ENCODE measurements around the gene RABGGTB. TPM values are rescaled to one million over a fixed set of nuclear protein-coding genes. Genes with fewer than 3 reads are reported as not detected.
"Not testable (repeated sequence)": the region's sequence is repeated elsewhere in the genome, so short reads cannot be mapped to it uniquely, and the experiment has no call there.

Gene RABGGTB
- total and polyA plus RNA-seq, 5 donors: 50.0 to 67.2 (median 56.9) TPM

DNA sequence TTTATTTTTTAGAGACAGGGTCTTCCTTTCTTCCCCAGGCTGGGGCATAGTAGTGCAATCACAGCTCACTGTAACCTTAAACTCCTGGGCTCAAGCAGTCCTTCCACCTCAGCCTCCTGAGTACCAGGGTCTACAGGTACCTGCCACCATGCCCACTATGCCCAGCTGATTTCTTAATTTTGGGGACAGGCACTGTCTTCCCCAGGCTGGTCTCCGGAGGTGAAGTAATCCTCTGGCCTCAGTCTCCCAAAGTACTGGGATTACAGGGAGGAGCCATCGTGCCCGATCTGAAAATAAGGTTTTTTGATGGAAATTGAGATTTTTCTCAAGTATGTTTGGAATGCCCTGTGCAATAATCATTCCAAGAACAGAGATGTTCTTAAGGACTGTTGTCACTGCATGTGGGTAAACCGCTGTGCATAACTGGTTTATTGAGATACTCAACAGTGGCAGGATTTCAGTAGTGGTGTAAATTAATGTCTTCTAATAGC is 9.7 kb downstream of the RABGGTB start:
- 95% methylated on average over 4 of the region's 4 CpGs for WGBS
- Histone ChIP-seq H3K4me3 (ENCODE audit: low read length) (no peak overlapping the region), H3K9me3 (ENCODE audit: control insufficient read depth, low read length) (no peaks in the 10 kb centered on the region), H3K27ac (ENCODE audit: low read length) (no peak overlapping the region), H3K4me1 (ENCODE audit: control insufficient read depth, insufficient read depth, low read length) (no peaks in the 10 kb centered on the region), H3K27me3 (ENCODE audit: control insufficient read depth, insufficient read depth) (no peaks in the 10 kb centered on the region)
- DNase-seq (no peak), ATAC-seq (no peak)
- intact Hi-C loops (cut with DNase I): no loop called here

DNA sequence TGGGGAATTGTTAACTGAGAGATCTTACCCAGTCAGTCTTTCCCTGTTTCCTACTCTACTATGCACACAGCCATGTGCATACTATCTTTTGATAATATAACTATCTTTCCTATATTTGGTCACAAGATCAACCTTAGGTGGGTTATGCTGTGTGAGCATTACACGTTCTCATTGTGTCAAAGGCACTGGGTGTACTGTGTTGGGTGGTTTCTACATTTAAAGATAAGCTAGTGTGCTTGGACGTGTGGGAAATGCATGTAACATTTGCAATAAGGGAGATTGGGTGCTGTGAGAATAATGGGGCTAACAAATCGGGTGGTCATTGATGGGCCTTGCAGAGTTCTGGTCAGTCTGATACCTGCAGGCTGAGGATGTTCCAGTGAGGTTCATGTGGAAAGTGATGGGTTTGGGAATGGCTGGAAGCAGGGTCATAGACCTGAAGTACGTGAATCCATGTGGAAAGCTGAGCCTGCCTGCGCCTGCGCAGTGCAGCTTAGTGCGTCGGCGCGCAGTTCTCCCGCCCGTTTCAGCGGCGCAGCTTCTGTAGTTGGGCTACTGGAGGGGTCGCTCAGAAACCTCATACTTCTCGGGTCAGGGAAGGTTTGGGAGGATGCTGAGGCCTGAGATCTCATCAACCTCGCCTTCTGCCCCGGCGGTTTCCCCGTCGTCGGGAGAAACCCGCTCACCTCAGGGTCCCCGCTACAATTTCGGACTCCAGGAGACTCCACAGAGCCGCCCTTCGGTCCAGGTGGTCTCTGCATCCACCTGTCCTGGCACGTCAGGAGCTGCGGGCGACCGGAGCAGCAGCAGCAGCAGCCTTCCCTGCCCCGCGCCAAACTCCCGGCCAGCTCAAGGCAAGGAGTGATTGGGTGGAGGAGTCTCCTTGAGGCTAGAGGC is 10.6 kb downstream of the RABGGTB start, which contains the start of gene MSH4:
Gene MSH4, plus strand, starts transcription at position 507 of the 897 bp plus-strand sequence. Its CDS starts 104 bp downstream, at position 611.
- intact Hi-C loops (cut with DNase I): no loop called here
- ATAC-seq: peak; percentile 41 to 50
- 86% methylated on average over 34 of the region's 34 CpGs for WGBS
- no peaks in the 10 kb centered on the region for H3K27me3 ChIP-seq (ENCODE audit: control insufficient read depth, insufficient read depth)
- H3K4me1 ChIP-seq (ENCODE audit: control insufficient read depth, insufficient read depth, low read length): no peaks in the 10 kb centered on the region
- no peak within 1 kb of the TSS for H3K27ac ChIP-seq (ENCODE audit: low read length)
- H3K9me3 ChIP-seq (ENCODE audit: control insufficient read depth, low read length): no peaks in the 10 kb centered on the region
- peak in 2 of 3 donors; percentile 57 to 58 for DNase-seq
- H3K4me3 ChIP-seq (ENCODE audit: low read length): no peak within 1 kb of the TSS

DNA sequence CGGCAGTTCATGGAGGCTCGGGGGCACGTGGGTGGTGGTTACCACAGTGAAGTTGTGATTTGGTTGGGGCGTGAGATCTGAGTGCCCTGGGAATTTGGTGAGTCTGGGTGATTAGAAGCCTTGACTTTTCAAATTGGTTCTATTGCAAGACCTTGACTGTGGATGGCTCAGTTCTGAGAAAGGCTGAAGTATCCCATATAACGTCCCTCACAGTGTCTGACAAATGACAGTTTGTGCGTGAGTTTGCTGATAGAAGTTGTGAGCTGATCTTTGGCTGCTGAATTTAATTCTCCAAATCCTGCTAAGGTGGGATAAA is 11.2 kb downstream of the RABGGTB start:
- Histone ChIP-seq H3K4me3 (ENCODE audit: low read length) (no peak overlapping the region), H3K27me3 (ENCODE audit: control insufficient read depth, insufficient read depth) (no peaks in the 10 kb centered on the region), H3K27ac (ENCODE audit: low read length) (no peak overlapping the region), H3K9me3 (ENCODE audit: control insufficient read depth, low read length) (no peaks in the 10 kb centered on the region), H3K4me1 (ENCODE audit: control insufficient read depth, insufficient read depth, low read length) (no peaks in the 10 kb centered on the region)
- 87% methylated on average over 6 of the region's 6 CpGs for WGBS
- ATAC-seq (no peak), DNase-seq (no peak)
- intact Hi-C loops (cut with DNase I): no loop called here

DNA sequence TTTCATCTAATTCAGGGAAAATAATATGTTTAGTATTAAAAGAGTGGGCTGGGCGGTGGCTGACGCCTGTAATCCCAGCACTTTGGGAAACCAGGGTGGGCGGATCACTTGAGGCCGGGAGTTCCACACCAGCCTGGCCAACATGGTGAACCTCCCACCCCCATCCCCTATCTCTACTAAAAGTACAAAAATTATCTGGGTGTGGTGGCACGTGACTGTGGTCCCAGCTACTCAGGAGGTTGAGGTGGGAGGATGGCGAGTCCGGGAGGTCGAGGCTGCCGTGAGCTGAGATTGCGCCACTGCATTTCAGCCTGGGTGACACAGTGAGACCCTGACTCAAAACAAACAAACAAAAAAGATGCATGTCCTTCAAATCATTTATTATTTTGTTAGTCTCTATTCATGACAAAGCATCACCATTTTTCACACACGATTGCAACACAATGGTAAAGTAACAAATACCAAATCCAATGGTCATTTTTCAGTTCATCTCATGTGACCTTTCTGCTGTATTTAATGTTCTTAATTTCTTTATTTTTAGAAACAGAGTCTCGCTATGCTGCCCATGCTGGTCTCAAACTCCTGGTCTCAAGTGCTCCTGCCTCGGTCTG is 11.7 kb downstream of the RABGGTB start:
- H3K27me3 ChIP-seq (ENCODE audit: control insufficient read depth, insufficient read depth): no peaks in the 10 kb centered on the region
- DNase-seq: no peak
- H3K9me3 ChIP-seq (ENCODE audit: control insufficient read depth, low read length): no peaks in the 10 kb centered on the region
- no peak for ATAC-seq
- no peak overlapping the region for H3K4me3 ChIP-seq (ENCODE audit: low read length)
- 92% methylated on average over 13 of the region's 13 CpGs for WGBS
- no peaks in the 10 kb centered on the region for H3K4me1 ChIP-seq (ENCODE audit: control insufficient read depth, insufficient read depth, low read length)
- H3K27ac ChIP-seq (ENCODE audit: low read length): no peak overlapping the region
- intact Hi-C loops (cut with DNase I): no loop called here

DNA sequence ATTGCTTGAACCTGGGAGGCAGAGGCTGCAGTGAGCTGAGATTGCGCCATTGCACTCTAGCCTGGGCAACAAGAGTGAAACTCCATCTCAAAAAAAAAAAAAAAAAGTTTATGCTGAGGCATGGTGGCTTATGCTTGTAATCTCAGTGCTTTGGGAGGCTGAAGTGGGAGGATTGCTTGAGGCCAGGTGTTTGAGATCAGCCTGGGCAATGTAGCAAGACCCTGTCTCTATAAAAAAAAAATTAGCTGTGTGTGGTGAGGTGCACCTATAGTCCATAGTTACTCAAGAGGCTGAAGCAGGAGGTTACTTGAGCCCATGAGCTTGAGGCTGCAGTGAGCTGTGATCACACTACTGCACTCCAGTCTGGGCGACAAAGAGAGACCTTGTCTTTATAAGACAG is 15.4 kb downstream of the RABGGTB start:
- H3K27me3 ChIP-seq (ENCODE audit: control insufficient read depth, insufficient read depth); H3K4me1 ChIP-seq (ENCODE audit: control insufficient read depth, insufficient read depth, low read length); intact Hi-C loops (cut with DNase I); DNase-seq; H3K27ac ChIP-seq (ENCODE audit: low read length); ATAC-seq; H3K9me3 ChIP-seq (ENCODE audit: control insufficient read depth, low read length); H3K4me3 ChIP-seq (ENCODE audit: low read length): not testable (repeated sequence)
- WGBS: 92% methylated on average over 2 of the region's 2 CpGs

DNA sequence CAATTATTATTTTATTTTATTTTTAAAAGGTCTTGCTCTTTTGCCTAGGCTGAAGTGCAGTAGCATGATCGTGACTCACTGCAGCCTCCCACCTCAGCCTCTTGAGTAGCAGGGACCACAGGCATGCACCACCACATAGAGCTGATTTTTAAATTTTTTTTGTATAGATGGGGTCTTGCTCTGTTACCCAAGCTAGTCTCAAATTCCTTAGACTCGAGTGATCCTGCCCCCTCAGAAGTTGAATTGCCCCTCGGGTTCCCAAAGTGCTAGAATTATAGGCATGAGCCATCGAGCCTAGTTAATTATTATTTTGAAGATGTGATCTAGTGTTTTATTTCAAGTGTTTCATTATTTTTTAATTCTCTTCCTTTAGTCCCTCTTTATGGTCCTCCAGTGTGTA is 22.9 kb downstream of the RABGGTB start:
- Histone ChIP-seq H3K4me1 (ENCODE audit: control insufficient read depth, insufficient read depth, low read length) (no peaks in the 10 kb centered on the region), H3K27me3 (ENCODE audit: control insufficient read depth, insufficient read depth) (no peaks in the 10 kb centered on the region), H3K4me3 (ENCODE audit: low read length) (no peak overlapping the region), H3K27ac (ENCODE audit: low read length) (no peak overlapping the region), H3K9me3 (ENCODE audit: control insufficient read depth, low read length) (no peaks in the 10 kb centered on the region)
- ATAC-seq: no peak
- intact Hi-C loops (cut with DNase I): no loop called here
- 89% methylated on average over 4 of the region's 4 CpGs for WGBS
- no peak for DNase-seq

DNA sequence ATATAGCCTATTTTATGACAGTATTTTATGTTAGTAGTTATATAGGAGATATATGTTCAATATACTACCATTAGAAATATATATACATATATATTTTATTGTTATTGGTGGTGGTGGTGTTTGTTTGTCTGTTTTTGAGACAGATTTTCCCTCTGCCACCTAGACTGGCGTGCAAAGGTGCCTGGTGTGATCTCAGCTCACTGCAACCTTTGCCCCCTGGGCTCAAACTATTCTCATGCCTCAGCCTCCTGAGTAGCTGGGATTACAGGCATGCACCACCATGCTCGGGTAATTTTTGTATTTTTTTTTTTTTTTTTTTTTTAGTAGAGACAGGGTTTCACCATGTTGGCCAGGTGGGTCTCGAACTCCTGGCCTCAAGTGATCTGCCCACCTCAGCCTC is 24.1 kb downstream of the RABGGTB start:
- H3K4me1 ChIP-seq (ENCODE audit: control insufficient read depth, insufficient read depth, low read length); intact Hi-C loops (cut with DNase I); H3K4me3 ChIP-seq (ENCODE audit: low read length); H3K27ac ChIP-seq (ENCODE audit: low read length); DNase-seq; ATAC-seq; H3K27me3 ChIP-seq (ENCODE audit: control insufficient read depth, insufficient read depth); H3K9me3 ChIP-seq (ENCODE audit: control insufficient read depth, low read length): not testable (repeated sequence)
- 95% methylated on average over 3 of the region's 3 CpGs for WGBS

DNA sequence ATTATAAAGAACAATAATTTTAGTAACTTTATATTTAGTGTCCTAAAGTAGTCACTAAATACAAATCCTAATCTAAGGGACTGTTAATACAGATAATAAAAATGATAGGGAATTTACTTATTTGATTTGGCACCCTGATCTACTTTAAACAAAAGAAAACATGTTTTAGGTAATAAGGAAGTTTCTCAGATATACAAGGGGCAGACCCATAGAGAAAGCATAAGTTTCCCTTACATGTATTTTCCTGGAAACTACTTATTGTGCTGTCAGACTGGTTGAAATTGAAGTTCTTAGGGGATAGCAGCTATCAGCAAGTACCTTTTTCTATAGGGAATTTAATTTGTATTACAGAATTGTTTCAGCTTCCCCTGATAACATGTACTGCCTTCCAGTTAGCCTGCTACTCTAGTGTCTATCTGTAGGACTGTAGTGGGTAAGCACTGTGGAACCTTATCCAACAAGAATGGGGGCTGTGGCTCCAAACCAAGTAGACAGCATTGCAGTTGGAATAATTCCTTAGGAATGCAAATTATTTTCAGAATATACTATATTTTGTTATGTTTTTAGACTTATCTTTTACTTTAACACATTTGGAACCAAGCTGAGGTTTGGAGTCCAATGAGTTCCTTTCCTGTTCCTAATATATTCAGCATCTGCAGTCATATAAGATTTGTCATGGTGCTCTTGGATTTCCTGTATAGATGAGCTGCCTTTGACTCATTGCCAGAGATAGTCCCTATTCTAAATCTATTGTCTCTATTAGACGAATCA is 25.3 kb downstream of the RABGGTB start:
- intact Hi-C loops (cut with DNase I): no loop called here
- ATAC-seq: no peak
- 43% methylated on average over 1 of the region's 1 CpG for WGBS
- Histone ChIP-seq H3K9me3 (ENCODE audit: control insufficient read depth, low read length) (no peaks in the 10 kb centered on the region), H3K4me1 (ENCODE audit: control insufficient read depth, insufficient read depth, low read length) (no peaks in the 10 kb centered on the region), H3K27ac (ENCODE audit: low read length) (no peak overlapping the region), H3K4me3 (ENCODE audit: low read length) (no peak overlapping the region), H3K27me3 (ENCODE audit: control insufficient read depth, insufficient read depth) (no peaks in the 10 kb centered on the region)
- no peak for DNase-seq

DNA sequence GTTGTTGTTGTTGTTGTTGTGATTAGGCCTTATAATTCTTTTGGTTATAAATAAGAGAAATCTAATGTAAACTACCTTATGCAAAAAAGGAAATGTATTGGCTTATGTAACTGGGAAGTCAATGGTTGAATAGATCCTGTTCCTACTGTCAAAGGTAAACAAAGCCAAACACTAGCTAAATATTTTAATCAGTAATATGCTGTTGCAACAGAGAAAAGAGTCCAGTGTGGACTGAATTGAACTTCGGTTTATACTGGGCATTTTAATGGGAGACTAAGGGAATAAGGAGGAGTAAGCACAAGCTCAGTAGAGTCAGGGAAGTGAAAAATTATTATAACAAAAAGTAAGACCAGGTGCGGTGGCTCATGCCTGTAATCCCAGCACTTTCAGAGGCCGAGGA is 26.0 kb downstream of the RABGGTB start:
- Histone ChIP-seq H3K27me3 (ENCODE audit: control insufficient read depth, insufficient read depth) (no peaks in the 10 kb centered on the region), H3K27ac (ENCODE audit: low read length) (no peak overlapping the region), H3K4me3 (ENCODE audit: low read length) (no peak overlapping the region), H3K4me1 (ENCODE audit: control insufficient read depth, insufficient read depth, low read length) (no peaks in the 10 kb centered on the region), H3K9me3 (ENCODE audit: control insufficient read depth, low read length) (no peaks in the 10 kb centered on the region)
- DNase-seq: no peak
- WGBS: 85% methylated on average over 3 of the region's 3 CpGs
- ATAC-seq: no peak
- intact Hi-C loops (cut with DNase I): no loop called here

DNA sequence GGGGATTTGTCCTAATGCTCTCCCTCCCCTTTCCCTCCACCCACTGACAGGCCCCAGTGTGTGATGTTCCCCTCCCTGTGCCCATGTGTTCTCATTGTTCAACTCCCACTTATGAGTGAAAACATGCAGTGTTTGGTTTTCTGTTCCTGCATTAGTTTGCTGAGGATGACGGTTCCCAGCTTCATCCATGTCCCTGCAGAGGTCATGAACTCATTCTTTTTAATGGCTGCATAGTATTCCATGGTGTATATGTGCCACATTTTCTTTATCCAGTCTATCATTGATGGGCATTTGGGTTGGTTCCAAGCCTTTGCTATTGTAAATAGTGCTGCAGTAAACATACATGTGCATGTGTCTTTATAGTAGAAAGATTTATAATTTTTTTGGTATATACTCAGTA is 37.5 kb downstream of the RABGGTB start:
- H3K27ac ChIP-seq (ENCODE audit: low read length); H3K27me3 ChIP-seq (ENCODE audit: control insufficient read depth, insufficient read depth); ATAC-seq; H3K4me3 ChIP-seq (ENCODE audit: low read length); intact Hi-C loops (cut with DNase I); H3K9me3 ChIP-seq (ENCODE audit: control insufficient read depth, low read length); H3K4me1 ChIP-seq (ENCODE audit: control insufficient read depth, insufficient read depth, low read length); DNase-seq: not testable (repeated sequence)
- 82% methylated on average over 1 of the region's 1 CpG for WGBS
